ENCODE measurements around the gene MACROD2. TPM values are rescaled to one million over a fixed set of nuclear protein-coding genes. Genes with fewer than 3 reads are reported as not detected.

MACROD2 gene
- total and polyA plus RNA-seq, 4 donors = 0.66 to 10.5 (median 3.3) TPM

- DNase-seq (ENCODE audit: low spot score) = no peak
- H3K4me3 ChIP-seq (ENCODE audit: low read depth in 1 of 3, low read length in 3 of 3) = no peak overlapping the region
- H3K27ac ChIP-seq (ENCODE audit: low read depth in 1 of 2, low read length in 2 of 2) = no peak overlapping the region
- no peak overlapping the region for H3K9ac ChIP-seq (ENCODE audit: low read depth in 1 of 2, low read length in 2 of 2)
- H3K27me3 ChIP-seq (ENCODE audit: control insufficient read depth in 4 of 4, insufficient read depth in 4 of 4, low read length in 3 of 4) = no peaks in the 10 kb centered on the region
- no peaks in the 10 kb centered on the region for H3K4me1 ChIP-seq (ENCODE audit: control insufficient read depth in 4 of 4, insufficient read depth in 4 of 4, low read length in 3 of 4)
- 61% methylated on average over 2 of the region's 2 CpGs for WGBS
- H3K9me3 ChIP-seq (ENCODE audit: control insufficient read depth in 4 of 4, low read length in 3 of 4) = no peaks in the 10 kb centered on the region
- TF ChIP-seq GABPA (IDR thresholded peaks at IDR 0.05 in 1 of 2, conservative IDR thresholded peaks at IDR 0.05 in 1 of 2) (no peak), NR2F2 (IDR thresholded peaks at IDR 0.05) (no peak), RXRA (IDR thresholded peaks at IDR 0.05) (no peak), YY1 (IDR thresholded peaks at IDR 0.05) (no peak), SP1 (IDR thresholded peaks at IDR 0.05) (no peak), FOXA2 (IDR thresholded peaks at IDR 0.05) (no peak), EGR1 (IDR thresholded peaks at IDR 0.05; ENCODE audit: low read depth in 2 of 2) (no peak), RAD21 (IDR thresholded peaks at IDR 0.05) (no peak)
- TF ChIP-seq, protein P1, sequence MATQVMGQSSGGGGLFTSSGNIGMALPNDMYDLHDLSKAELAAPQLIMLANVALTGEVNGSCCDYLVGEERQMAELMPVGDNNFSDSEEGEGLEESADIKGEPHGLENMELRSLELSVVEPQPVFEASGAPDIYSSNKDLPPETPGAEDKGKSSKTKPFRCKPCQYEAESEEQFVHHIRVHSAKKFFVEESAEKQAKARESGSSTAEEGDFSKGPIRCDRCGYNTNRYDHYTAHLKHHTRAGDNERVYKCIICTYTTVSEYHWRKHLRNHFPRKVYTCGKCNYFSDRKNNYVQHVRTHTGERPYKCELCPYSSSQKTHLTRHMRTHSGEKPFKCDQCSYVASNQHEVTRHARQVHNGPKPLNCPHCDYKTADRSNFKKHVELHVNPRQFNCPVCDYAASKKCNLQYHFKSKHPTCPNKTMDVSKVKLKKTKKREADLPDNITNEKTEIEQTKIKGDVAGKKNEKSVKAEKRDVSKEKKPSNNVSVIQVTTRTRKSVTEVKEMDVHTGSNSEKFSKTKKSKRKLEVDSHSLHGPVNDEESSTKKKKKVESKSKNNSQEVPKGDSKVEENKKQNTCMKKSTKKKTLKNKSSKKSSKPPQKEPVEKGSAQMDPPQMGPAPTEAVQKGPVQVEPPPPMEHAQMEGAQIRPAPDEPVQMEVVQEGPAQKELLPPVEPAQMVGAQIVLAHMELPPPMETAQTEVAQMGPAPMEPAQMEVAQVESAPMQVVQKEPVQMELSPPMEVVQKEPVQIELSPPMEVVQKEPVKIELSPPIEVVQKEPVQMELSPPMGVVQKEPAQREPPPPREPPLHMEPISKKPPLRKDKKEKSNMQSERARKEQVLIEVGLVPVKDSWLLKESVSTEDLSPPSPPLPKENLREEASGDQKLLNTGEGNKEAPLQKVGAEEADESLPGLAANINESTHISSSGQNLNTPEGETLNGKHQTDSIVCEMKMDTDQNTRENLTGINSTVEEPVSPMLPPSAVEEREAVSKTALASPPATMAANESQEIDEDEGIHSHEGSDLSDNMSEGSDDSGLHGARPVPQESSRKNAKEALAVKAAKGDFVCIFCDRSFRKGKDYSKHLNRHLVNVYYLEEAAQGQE (IDR thresholded peaks at IDR 0.05) = no peak
- no peaks in the 10 kb centered on the region for H3K36me3 ChIP-seq (ENCODE audit: control insufficient read depth in 4 of 4, insufficient read depth in 3 of 4, low read depth in 1 of 4, low read length in 3 of 4)
Measured at GRCh38 chr20:15245896-15246295, 1250.6 kb downstream of the MACROD2 start.

- no peak for DNase-seq (ENCODE audit: low spot score)
- H3K27ac ChIP-seq (ENCODE audit: low read depth in 1 of 2, low read length in 2 of 2) = no peak overlapping the region
- H3K4me3 ChIP-seq (ENCODE audit: low read depth in 1 of 3, low read length in 3 of 3) = no peak overlapping the region
- H3K9me3 ChIP-seq (ENCODE audit: control insufficient read depth in 4 of 4, low read length in 3 of 4) = no peaks in the 10 kb centered on the region
- no peaks in the 10 kb centered on the region for H3K4me1 ChIP-seq (ENCODE audit: control insufficient read depth in 4 of 4, insufficient read depth in 4 of 4, low read length in 3 of 4)
- WGBS = 93% methylated on average over 7 of the region's 7 CpGs
- H3K9ac ChIP-seq (ENCODE audit: low read depth in 1 of 2, low read length in 2 of 2) = no peak overlapping the region
- no peaks in the 10 kb centered on the region for H3K36me3 ChIP-seq (ENCODE audit: control insufficient read depth in 4 of 4, insufficient read depth in 3 of 4, low read depth in 1 of 4, low read length in 3 of 4)
- TF ChIP-seq, protein P1 (IDR thresholded peaks at IDR 0.05) = no peak
- TF ChIP-seq, protein P2, sequence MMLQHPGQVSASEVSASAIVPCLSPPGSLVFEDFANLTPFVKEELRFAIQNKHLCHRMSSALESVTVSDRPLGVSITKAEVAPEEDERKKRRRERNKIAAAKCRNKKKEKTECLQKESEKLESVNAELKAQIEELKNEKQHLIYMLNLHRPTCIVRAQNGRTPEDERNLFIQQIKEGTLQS (IDR thresholded peaks at IDR 0.05) = no peak
- TF ChIP-seq TAF1 (conservative IDR thresholded peaks at IDR 0.05) (no peak), ZBTB33 (IDR thresholded peaks at IDR 0.05) (no peak), YY1 (IDR thresholded peaks at IDR 0.05) (no peak), GABPA (IDR thresholded peaks at IDR 0.05 in 1 of 2, conservative IDR thresholded peaks at IDR 0.05 in 1 of 2) (no peak), EGR1 (IDR thresholded peaks at IDR 0.05; ENCODE audit: low read depth in 2 of 2) (no peak), FOXA2 (IDR thresholded peaks at IDR 0.05) (no peak), NR2F2 (IDR thresholded peaks at IDR 0.05) (no peak), SP1 (IDR thresholded peaks at IDR 0.05) (no peak), RAD21 (IDR thresholded peaks at IDR 0.05) (no peak), HNF4G (IDR thresholded peaks at IDR 0.05) (no peak), HNF4A (conservative IDR thresholded peaks at IDR 0.05) (no peak), MAX (IDR thresholded peaks at IDR 0.05) (no peak)
- H3K27me3 ChIP-seq (ENCODE audit: control insufficient read depth in 4 of 4, insufficient read depth in 4 of 4, low read length in 3 of 4) = no peaks in the 10 kb centered on the region
Measured at GRCh38 chr20:15248618-15249395, 1253.5 kb downstream of the MACROD2 start.

Data from liver (tissue), 9 donors.